C4-2B (cell line): ENCODE results near the gene DPPA5.

Experiments
- ZFX ChIP-seq: fragments of 450-650 bp; IDR thresholded peaks from 2 replicates; pipeline ENCODE4 v1.6.1; 2017
- TF ChIP-seq, protein P1 (sequence below): fragments of 450-650 bp; conservative IDR thresholded peaks from 2 replicates; pipeline ENCODE4 v1.5.1; 2017; ENCODE audit warnings: mild to moderate bottlenecking

DNA sequence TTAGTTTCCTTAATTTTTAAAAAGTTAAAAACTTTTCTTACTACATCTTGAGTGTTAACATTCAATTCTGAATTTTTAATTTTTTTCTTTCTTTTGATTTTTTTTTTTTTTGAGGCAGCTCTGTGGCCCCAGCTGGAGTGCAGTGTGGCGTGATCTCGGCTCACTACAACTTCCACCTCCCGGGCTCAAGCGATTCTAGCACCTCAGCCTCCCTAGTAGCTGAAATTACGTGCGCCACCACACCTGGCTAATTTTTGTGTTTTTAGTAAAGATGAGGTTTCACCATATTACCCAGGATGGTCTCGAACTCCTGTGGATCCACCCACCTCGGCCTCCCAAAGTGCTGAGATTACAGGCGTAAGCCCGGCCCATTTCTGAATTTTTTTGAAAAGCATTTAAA, 41.8 kb upstream of the DPPA5 start:
- TF ChIP-seq, protein P1, sequence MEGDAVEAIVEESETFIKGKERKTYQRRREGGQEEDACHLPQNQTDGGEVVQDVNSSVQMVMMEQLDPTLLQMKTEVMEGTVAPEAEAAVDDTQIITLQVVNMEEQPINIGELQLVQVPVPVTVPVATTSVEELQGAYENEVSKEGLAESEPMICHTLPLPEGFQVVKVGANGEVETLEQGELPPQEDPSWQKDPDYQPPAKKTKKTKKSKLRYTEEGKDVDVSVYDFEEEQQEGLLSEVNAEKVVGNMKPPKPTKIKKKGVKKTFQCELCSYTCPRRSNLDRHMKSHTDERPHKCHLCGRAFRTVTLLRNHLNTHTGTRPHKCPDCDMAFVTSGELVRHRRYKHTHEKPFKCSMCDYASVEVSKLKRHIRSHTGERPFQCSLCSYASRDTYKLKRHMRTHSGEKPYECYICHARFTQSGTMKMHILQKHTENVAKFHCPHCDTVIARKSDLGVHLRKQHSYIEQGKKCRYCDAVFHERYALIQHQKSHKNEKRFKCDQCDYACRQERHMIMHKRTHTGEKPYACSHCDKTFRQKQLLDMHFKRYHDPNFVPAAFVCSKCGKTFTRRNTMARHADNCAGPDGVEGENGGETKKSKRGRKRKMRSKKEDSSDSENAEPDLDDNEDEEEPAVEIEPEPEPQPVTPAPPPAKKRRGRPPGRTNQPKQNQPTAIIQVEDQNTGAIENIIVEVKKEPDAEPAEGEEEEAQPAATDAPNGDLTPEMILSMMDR, result no peak
- TF ChIP-seq ZFX, result no peak
